Measurements from ENCODE around the gene USF2.

USF2 gene

GRCh38 chr19:35265900-35266519, 2.8 kb upstream of the USF2 start:
- no peak for DNase-seq (ENCODE audit: low read depth in 2 of 2)

- DNase-seq (ENCODE audit: low read depth in 2 of 2), result no peak
Measured at GRCh38 chr19:35266520-35267352, 2.0 kb upstream of the USF2 start.

GRCh38 chr19:35267353-35267817, 1.4 kb upstream of the USF2 start:
- DNase-seq (ENCODE audit: low read depth in 2 of 2), result no peak

- peak; percentile 44 to 48 for DNase-seq (ENCODE audit: low read depth in 2 of 2)
Measured at GRCh38 chr19:35267818-35268535, 785 bp upstream of the USF2 start.

GRCh38 chr19:35269438-35270117, 816 bp downstream of the USF2 start:
- DNase-seq (ENCODE audit: low read depth in 2 of 2), result peak; percentile 48 to 53

GRCh38 chr19:35270381-35270811, 1.6 kb downstream of the USF2 start:
- no peak for DNase-seq (ENCODE audit: low read depth in 2 of 2)

- no peak for DNase-seq (ENCODE audit: low read depth in 2 of 2)
Measured at GRCh38 chr19:35271546-35271945, 2.8 kb downstream of the USF2 start.

- no peak for DNase-seq (ENCODE audit: low read depth in 2 of 2)
Measured at GRCh38 chr19:35272122-35272719, 3.5 kb downstream of the USF2 start.

GRCh38 chr19:35272954-35273649, 4.3 kb downstream of the USF2 start:
- no peak for DNase-seq (ENCODE audit: low read depth in 2 of 2)

GRCh38 chr19:35273686-35274259, 5.0 kb downstream of the USF2 start:
- DNase-seq (ENCODE audit: low read depth in 2 of 2), result no peak

- no peak for DNase-seq (ENCODE audit: low read depth in 2 of 2)
Measured at GRCh38 chr19:35274323-35274722, 5.6 kb downstream of the USF2 start.

GRCh38 chr19:35276706-35277281, 8.0 kb downstream of the USF2 start:
- DNase-seq (ENCODE audit: low read depth in 2 of 2), result no peak

- no peak for DNase-seq (ENCODE audit: low read depth in 2 of 2)
Measured at GRCh38 chr19:35278578-35279284, 10.0 kb downstream of the USF2 start.

- DNase-seq (ENCODE audit: low read depth in 2 of 2), result no peak
Measured at GRCh38 chr19:35279374-35279773, 10.6 kb downstream of the USF2 start.

- no peak for DNase-seq (ENCODE audit: low read depth in 2 of 2)
Measured at GRCh38 chr19:35279985-35280821, 11.4 kb downstream of the USF2 start.

- no peak for DNase-seq (ENCODE audit: low read depth in 2 of 2)
Measured at GRCh38 chr19:35281303-35281702, 12.5 kb downstream of the USF2 start.

GRCh38 chr19:35284153-35285094, 15.7 kb downstream of the USF2 start:
- no peak for DNase-seq (ENCODE audit: low read depth in 2 of 2)

- DNase-seq (ENCODE audit: low read depth in 2 of 2), result no peak
Measured at GRCh38 chr19:35285095-35285449, 16.3 kb downstream of the USF2 start.
